H1 (cell line): ENCODE measurements around the gene ETNK1. TPM values are rescaled to one million over a fixed set of nuclear protein-coding genes. Genes with fewer than 3 reads are reported as not detected.

Source experiments
- CTCF ChIA-PET: fragments of 300-600 bp; sonication (Branson Sonifier 250); formaldehyde crosslinking; loops from one replicate; lab custom pipeline; 2021; ENCODE audit not compliant: partially characterized antibody; lab: Charles Lee
- POLR2A ChIA-PET: fragments of 300-600 bp; sonication (Branson Sonifier 250); formaldehyde crosslinking; loops from one replicate; lab custom pipeline; 2021; ENCODE audit warnings: inconsistent platforms; ENCODE audit not compliant: partially characterized antibody; lab: Charles Lee
- DNase-seq, 2 experiments: peaks; one replicate each; pipeline versions ENCODE4 v3.0.0 to v3.0.0-alpha.2; 2010 to 2022; ENCODE audit warnings: low spot score in 2 of 2, low read depth in 1 of 2, mixed read lengths in 1 of 2
- FAIRE-seq: peaks from 2 replicates; lab custom pipeline; 2011; peaks lifted over from hg19 to GRCh38; lab: Jason Lieb, UNC
- H2AFZ ChIP-seq: 2 replicates; pipeline ENCODE4 v1.8.1; 2012; ENCODE audit warnings: low read length, inconsistent platforms
- H2AK5ac ChIP-seq: 2 replicates; pipeline ENCODE4 v1.6.1; 2013; ENCODE audit warnings: low read depth, low read length
- H2BK120ac ChIP-seq: replicated peaks from 2 replicates; pipeline ENCODE3; 2013; ENCODE audit warnings: low read depth, low read length, inconsistent platforms
- H2BK12ac ChIP-seq: 2 replicates; pipeline ENCODE4 v1.6.1; 2013; ENCODE audit warnings: low read depth, low read length
- H2BK15ac ChIP-seq: 2 replicates; pipeline ENCODE4 v1.6.1; 2013; ENCODE audit warnings: low read length
- H2BK20ac ChIP-seq: 2 replicates; pipeline ENCODE4 v1.6.1; 2013; ENCODE audit warnings: low read length
- H2BK5ac ChIP-seq: 2 replicates; pipeline ENCODE4 v1.6.1; 2013; ENCODE audit warnings: low read depth, low read length
- H3K14ac ChIP-seq: 2 replicates; pipeline ENCODE4 v1.6.1; 2013; ENCODE audit warnings: inconsistent platforms; ENCODE audit not compliant: insufficient read length
- H3K18ac ChIP-seq: 2 replicates; pipeline ENCODE4 v1.6.1; 2013; ENCODE audit warnings: low read length; ENCODE audit errors: extremely low read depth
- H3K23ac ChIP-seq: 2 replicates; pipeline ENCODE4 v1.6.1; 2013; ENCODE audit warnings: inconsistent platforms; ENCODE audit not compliant: insufficient read length
- H3K23me2 ChIP-seq: 2 replicates; pipeline ENCODE4 v1.6.1; 2013; ENCODE audit warnings: low read depth, low read length
- H3K27ac ChIP-seq: 2 replicates; pipeline ENCODE4 v1.6.1; 2011; ENCODE audit warnings: low read depth, low read length, inconsistent platforms
- H3K27me3 ChIP-seq, 4 experiments: replicated peaks in 1 of 4; 1 replicate in 1 of 4; 2 replicates in 3 of 4; pipeline versions ENCODE4 v1.6.1 to v1.8.1; 2011 to 2013; ENCODE audit warnings: low read length in 3 of 4, mild to moderate bottlenecking in 3 of 4, inconsistent platforms in 2 of 4, mixed read lengths in 2 of 4, moderate library complexity in 1 of 4; ENCODE audit not compliant: control insufficient read depth in 3 of 4, insufficient read depth in 3 of 4; ENCODE audit errors: extremely low read depth in 1 of 4
- H3K36me3 ChIP-seq, 4 experiments: 2 replicates each; pipeline versions ENCODE4 v1.6.1 to v1.8.1; 2011 to 2013; ENCODE audit warnings: mild to moderate bottlenecking in 4 of 4, low read length in 3 of 4, moderate library complexity in 2 of 4, control low read depth in 1 of 4, inconsistent platforms in 1 of 4; ENCODE audit not compliant: insufficient read depth in 4 of 4, control insufficient read depth in 2 of 4
- H3K4ac ChIP-seq: replicated peaks from 2 replicates; pipeline ENCODE3; 2013; ENCODE audit warnings: low read length, low read depth, mixed read lengths, inconsistent platforms; ENCODE audit not compliant: insufficient read length
- H3K4me1 ChIP-seq, 4 experiments: replicated peaks in 1 of 4; 1 replicate in 1 of 4; 2 replicates in 3 of 4; pipeline versions ENCODE4 v1.6.1 to v1.8.1; 2011 to 2013; ENCODE audit warnings: low read length in 3 of 4, inconsistent platforms in 2 of 4, mixed read lengths in 1 of 4; ENCODE audit not compliant: insufficient read depth in 4 of 4, control insufficient read depth in 3 of 4
- H3K4me2 ChIP-seq, 2 experiments: 2 replicates each; pipeline versions ENCODE4 v1.6.1 to v1.8.1; 2011 to 2013; ENCODE audit warnings: low read depth in 2 of 2, low read length in 2 of 2, control low read depth in 1 of 2, inconsistent platforms in 1 of 2, mild to moderate bottlenecking in 1 of 2; ENCODE audit not compliant: insufficient read depth in 1 of 2
- H3K4me3 ChIP-seq, 4 experiments: fragments of 200-600, 300-600 bp in 1 of 4; sonication (generic), shearing (Covaris generic), sonication (Bioruptor Twin) in 1 of 4; 2 replicates each; pipeline versions ENCODE4 v1.5.1 to v1.8.1; 2011 to 2016; ENCODE audit warnings: low read length in 4 of 4, low read depth in 3 of 4, control low read depth in 2 of 4, inconsistent platforms in 2 of 4, mild to moderate bottlenecking in 2 of 4, mixed read lengths in 1 of 4, moderate library complexity in 1 of 4; ENCODE audit not compliant: insufficient read depth in 2 of 4; ENCODE audit errors: extremely low read depth in 1 of 4
- H3K56ac ChIP-seq: replicated peaks from 2 replicates; pipeline ENCODE3; 2013; ENCODE audit warnings: low read depth, mild to moderate bottlenecking, mixed read lengths, low read length, inconsistent platforms; ENCODE audit not compliant: insufficient read length
- H3K79me1 ChIP-seq: 2 replicates; pipeline ENCODE4 v1.6.1; 2013; ENCODE audit warnings: low read depth, low read length, control low read depth
- H3K79me2 ChIP-seq, 2 experiments: 2 replicates each; pipeline versions ENCODE4 v1.6.1 to v1.8.1; 2012 to 2013; ENCODE audit warnings: low read length in 2 of 2, mild to moderate bottlenecking in 2 of 2, inconsistent platforms in 1 of 2; ENCODE audit not compliant: insufficient read depth in 2 of 2, control insufficient read depth in 1 of 2
- H3K9ac ChIP-seq, 4 experiments: replicated peaks in 1 of 4; 1 replicate in 1 of 4; 2 replicates in 3 of 4; pipeline versions ENCODE4 v1.6.1 to v1.8.1; 2011 to 2013; ENCODE audit warnings: low read depth in 3 of 4, low read length in 3 of 4, control low read depth in 2 of 4, mild to moderate bottlenecking in 2 of 4, moderate library complexity in 2 of 4, inconsistent platforms in 1 of 4; ENCODE audit errors: extremely low read depth in 1 of 4
- H3K9me3 ChIP-seq, 2 experiments: 2 replicates each; pipeline versions ENCODE4 v1.6.1 to v1.8.1; 2012 to 2013; ENCODE audit warnings: mild to moderate bottlenecking in 2 of 2, moderate library complexity in 2 of 2, control low read depth in 1 of 2, inconsistent platforms in 1 of 2, low read depth in 1 of 2, low read length in 1 of 2, mixed read lengths in 1 of 2; ENCODE audit not compliant: insufficient read depth in 2 of 2
- H4K20me1 ChIP-seq, 2 experiments: replicated peaks in 1 of 2; 2 replicates each; pipeline versions ENCODE3 to v1.8.1; 2011 to 2013; ENCODE audit warnings: inconsistent platforms in 2 of 2, low read length in 2 of 2, mild to moderate bottlenecking in 1 of 2; ENCODE audit not compliant: insufficient read depth in 2 of 2, control insufficient read depth in 1 of 2
- H4K5ac ChIP-seq: 2 replicates; pipeline ENCODE4 v1.6.1; 2013; ENCODE audit warnings: low read length, low read depth, mixed read lengths, inconsistent platforms; ENCODE audit not compliant: insufficient read length
- H4K8ac ChIP-seq: 2 replicates; pipeline ENCODE4 v1.8.0; 2013; ENCODE audit warnings: mild to moderate bottlenecking, moderate library complexity, low read length, inconsistent platforms; ENCODE audit not compliant: insufficient read depth; ENCODE audit errors: extremely low read depth
- H4K91ac ChIP-seq: replicated peaks from 2 replicates; pipeline ENCODE3; 2013; ENCODE audit warnings: low read length, mixed read lengths, inconsistent platforms; ENCODE audit not compliant: insufficient read length
- BRCA1 ChIP-seq: IDR thresholded peaks from 2 replicates; pipeline ENCODE4 v1.6.1; 2012; ENCODE audit warnings: low read depth, low read length, improper control_type of control experiment
- CEBPB ChIP-seq: IDR thresholded peaks from 2 replicates; pipeline ENCODE4 v1.6.1; 2012; ENCODE audit warnings: low read depth, low read length
- GABPA ChIP-seq: IDR thresholded peaks from 2 replicates; pipeline ENCODE4 v1.6.1; 2011; ENCODE audit warnings: mild to moderate bottlenecking, low read length, moderate library complexity, borderline replicate concordance; ENCODE audit not compliant: insufficient read depth
- JUND ChIP-seq: IDR thresholded peaks from 2 replicates; pipeline ENCODE4 v1.6.1; 2011; ENCODE audit warnings: mild to moderate bottlenecking, improper control_type of control experiment, low read length
- PHF8 ChIP-seq: fragments of 200-600 bp; sonication (generic); conservative IDR thresholded peaks from 2 replicates; pipeline ENCODE4 v1.7.1; 2012; ENCODE audit warnings: low read depth, mild to moderate bottlenecking, inconsistent platforms, low read length, moderate library complexity
- RFX5 ChIP-seq: IDR thresholded peaks from 2 replicates; pipeline ENCODE4 v1.6.1; 2011; ENCODE audit warnings: low read depth, low read length, improper control_type of control experiment, borderline replicate concordance
- RXRA ChIP-seq: IDR thresholded peaks from 2 replicates; pipeline ENCODE4 v1.6.1; 2011; ENCODE audit warnings: low read depth, mild to moderate bottlenecking, low read length, moderate library complexity; ENCODE audit not compliant: insufficient read depth
- TEAD4 ChIP-seq: IDR thresholded peaks from 2 replicates; pipeline ENCODE4 v1.6.1; 2012; ENCODE audit warnings: low read depth, low read length, inconsistent platforms, mixed read lengths
- YY1 ChIP-seq: IDR thresholded peaks from 2 replicates; pipeline ENCODE4 v1.6.1; 2011; ENCODE audit warnings: low read depth, mild to moderate bottlenecking, low read length
- WGBS, 2 experiments: shearing (Covaris generic) in 1 of 2; methylation state at CpG; one replicate each; pipeline versions ENCODE4 v1.1.6 to v1.1.7; 2013 to 2015; ENCODE audit warnings: low lambda C conversion rate in 2 of 2, mixed read lengths in 2 of 2, inconsistent platforms in 1 of 2, low coverage in 1 of 2, missing lambda C conversion rate in 1 of 2; ENCODE audit not compliant: insufficient replicate concordance in 2 of 2, insufficient coverage in 1 of 2, insufficient read length in 1 of 2; ENCODE audit errors: extremely low coverage in 1 of 2, missing lambda C conversion rate in 1 of 2; 5-methylcytosine and 5-hydroxymethylcytosine counted together
- polyA plus RNA-seq, 7 experiments: library from polyadenylated mRNA; depleted of rRNA in 3 of 7; stranded (reverse) in 5 of 7; unstranded in 2 of 7; fragments of >200 nt in 5 of 7; fragments of 200-250 nt in 2 of 7; gene quantifications; 1 replicate in 5 of 7; 2 replicates in 1 of 7; 4 replicates in 1 of 7; pipeline versions ENCODE4 v1.2.1 to v1.2.3, GENCODE V29; 2011 to 2013; ENCODE audit warnings: missing spikeins in 2 of 7, mixed read lengths in 2 of 7
- total RNA-seq: library from RNA; stranded (reverse); fragmentation: NEBNext Ultra II Directional; extraction: Animal tissue kit (Norgen Biotek cat#: 25700); gene quantifications from 2 replicates; pipeline ENCODE4 v1.2.1, GENCODE V29; 2021

ETNK1 gene
- total and polyA plus RNA-seq, 2 of the 8 experiments (the other 6 are each of a cell fraction or from before 2014, with no cell fraction given), result 11.6 to 82.7 TPM

DNA sequence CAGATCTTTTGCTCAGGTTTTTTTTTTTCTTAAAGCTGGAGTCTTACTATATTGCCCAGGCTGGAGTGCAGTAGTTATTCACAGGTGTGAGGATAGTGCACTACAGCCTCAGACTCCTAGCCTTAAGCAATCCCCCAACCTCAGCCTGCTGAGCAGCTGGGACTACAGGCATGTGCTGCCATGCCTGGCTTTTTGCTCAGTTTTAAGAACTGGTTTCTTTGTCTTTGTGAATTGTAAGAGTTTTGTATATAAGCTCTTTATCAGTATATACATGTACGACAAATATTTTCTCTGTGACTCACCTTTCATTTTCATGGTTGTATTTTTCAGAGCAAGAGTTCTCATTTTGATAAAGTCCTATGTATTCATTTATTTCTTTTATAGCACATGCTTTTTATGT lies 47.3 kb upstream of the ETNK1 start:
- Histone ChIP-seq H3K4me2 (no peak overlapping the region), H2BK5ac (no peak overlapping the region), H2BK12ac (no peak overlapping the region), H2BK15ac (no peak overlapping the region), H3K79me2 (no peaks in the 10 kb centered on the region), H3K4me3 (no peak overlapping the region), H3K14ac (no peak overlapping the region), H2BK20ac (no peak overlapping the region), H4K20me1 (no peaks in the 10 kb centered on the region), H3K23ac (no peak overlapping the region), H3K27ac (no peak overlapping the region), H3K4ac (no peak overlapping the region), H3K23me2 (no peaks in the 10 kb centered on the region), H3K79me1 (no peaks in the 10 kb centered on the region), H3K4me1 (no peaks in the 10 kb centered on the region), H4K5ac (no peak overlapping the region)
- no peak for FAIRE-seq
- TF ChIP-seq BRCA1 (no peak), GABPA (no peak), JUND (no peak), TEAD4 (no peak), CEBPB (no peak), RFX5 (no peak), PHF8 (no peak), YY1 (no peak), RXRA (no peak)
- TF ChIP-seq, all 59 proteins: peak for 0
- 91% methylated on average over 1 of the region's 1 CpG; no CpG with 5 or more reads in 1 of the 2 experiments for WGBS, 2 experiments
- Histone ChIP-seq H2BK120ac (no peak overlapping the region), H3K18ac (no peak overlapping the region), H2AK5ac (no peak overlapping the region), H3K36me3 (no peaks in the 10 kb centered on the region), H4K8ac (no peak overlapping the region), H2AFZ (no peak overlapping the region), H3K56ac (no peak overlapping the region), H3K9me3 (no peaks in the 10 kb centered on the region), H3K27me3 (no peaks in the 10 kb centered on the region), H4K91ac (no peak overlapping the region), H3K9ac (no peak overlapping the region)
- DNase-seq, result no peak
- POLR2A ChIA-PET, result interaction anchor here (1.1 kb wide), 1 partner anchor 47 kb away, joined by 3 read pairs; the partner anchor contains the start of gene ETNK1
- CTCF ChIA-PET, result interaction anchor here (1.5 kb wide), 1 partner anchor 94 kb away, joined by 4 read pairs; no protein-coding TSS in a partner anchor
